ENCODE data around the gene LRMDA. TPM values are rescaled to one million over a fixed set of nuclear protein-coding genes. Genes with fewer than 3 reads are reported as not detected.

Gene LRMDA
- total RNA-seq, 2 experiments from 2014 or later: not detected

DNA sequence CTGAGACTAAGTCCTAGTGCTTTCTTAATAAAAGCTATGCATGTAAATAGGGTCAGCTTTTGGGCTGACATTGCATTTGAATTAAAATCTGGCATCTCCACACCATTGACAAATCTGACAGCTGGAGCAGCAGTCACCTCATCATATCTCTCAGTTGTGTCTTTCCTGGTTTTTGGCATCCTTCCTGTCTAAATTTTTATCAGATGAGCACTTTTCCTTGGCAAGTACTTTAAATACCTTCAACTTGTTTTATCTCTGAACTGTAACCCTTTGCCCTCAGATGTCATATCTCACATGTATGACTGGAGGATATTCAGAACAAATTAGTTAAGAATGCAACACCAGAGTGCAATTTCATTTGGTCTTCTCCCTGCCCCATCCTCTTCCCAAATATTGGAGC is 1066.2 kb downstream of the LRMDA start:
- no peak for DNase-seq (ENCODE audit: low spot score)
- Histone ChIP-seq H3K4me1 (ENCODE audit: insufficient read depth, low read length, poor library complexity, severe bottlenecking) (no peaks in the 10 kb centered on the region), H2AFZ (ENCODE audit: low read length) (no peak overlapping the region), H3K9me2 (ENCODE audit: insufficient read depth, low read length) (no peaks in the 10 kb centered on the region), H3K36me3 (ENCODE audit: insufficient read depth, low read length) (no peaks in the 10 kb centered on the region), H3K79me2 (ENCODE audit: insufficient read depth, low read depth, low read length) (no peaks in the 10 kb centered on the region), H3K4me3 (ENCODE audit: low read depth, low read length, poor library complexity, severe bottlenecking) (no peak overlapping the region), H4K20me1 (ENCODE audit: insufficient read depth, low read length) (no peaks in the 10 kb centered on the region), H3K27ac (ENCODE audit: low read depth, low read length, poor library complexity, severe bottlenecking) (no peak overlapping the region), H3K9me3 (ENCODE audit: low read length) (no peaks in the 10 kb centered on the region), H3K4me2 (ENCODE audit: low read length) (no peak overlapping the region)
- no TSS peak for BruUV-seq (replicated peaks)
- CTCF ChIA-PET (ENCODE audit: unreplicated experiment): no interaction called here
- TF ChIP-seq, protein P1, sequence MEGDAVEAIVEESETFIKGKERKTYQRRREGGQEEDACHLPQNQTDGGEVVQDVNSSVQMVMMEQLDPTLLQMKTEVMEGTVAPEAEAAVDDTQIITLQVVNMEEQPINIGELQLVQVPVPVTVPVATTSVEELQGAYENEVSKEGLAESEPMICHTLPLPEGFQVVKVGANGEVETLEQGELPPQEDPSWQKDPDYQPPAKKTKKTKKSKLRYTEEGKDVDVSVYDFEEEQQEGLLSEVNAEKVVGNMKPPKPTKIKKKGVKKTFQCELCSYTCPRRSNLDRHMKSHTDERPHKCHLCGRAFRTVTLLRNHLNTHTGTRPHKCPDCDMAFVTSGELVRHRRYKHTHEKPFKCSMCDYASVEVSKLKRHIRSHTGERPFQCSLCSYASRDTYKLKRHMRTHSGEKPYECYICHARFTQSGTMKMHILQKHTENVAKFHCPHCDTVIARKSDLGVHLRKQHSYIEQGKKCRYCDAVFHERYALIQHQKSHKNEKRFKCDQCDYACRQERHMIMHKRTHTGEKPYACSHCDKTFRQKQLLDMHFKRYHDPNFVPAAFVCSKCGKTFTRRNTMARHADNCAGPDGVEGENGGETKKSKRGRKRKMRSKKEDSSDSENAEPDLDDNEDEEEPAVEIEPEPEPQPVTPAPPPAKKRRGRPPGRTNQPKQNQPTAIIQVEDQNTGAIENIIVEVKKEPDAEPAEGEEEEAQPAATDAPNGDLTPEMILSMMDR (conservative IDR thresholded peaks at IDR 0.05; ENCODE audit: low read length): no peak
- TF ChIP-seq EZH2phosphoT487 (IDR thresholded peaks at IDR 0.05; ENCODE audit: borderline replicate concordance, low read depth, low read length): no peak
- POLR2A ChIA-PET: no interaction called here
- intact Hi-C loops (cut with micrococcal nuclease; ENCODE audit: unreplicated experiment): no loop called here

- H3K4me1 ChIP-seq (ENCODE audit: insufficient read depth, low read length, poor library complexity, severe bottlenecking): no peaks in the 10 kb centered on the region
- H3K9me2 ChIP-seq (ENCODE audit: insufficient read depth, low read length): no peaks in the 10 kb centered on the region
- no peaks in the 10 kb centered on the region for H3K79me2 ChIP-seq (ENCODE audit: insufficient read depth, low read depth, low read length)
- no peak for DNase-seq (ENCODE audit: low spot score)
- no peak overlapping the region for H3K4me2 ChIP-seq (ENCODE audit: low read length)
- no peak for TF ChIP-seq EZH2phosphoT487 (IDR thresholded peaks at IDR 0.05; ENCODE audit: borderline replicate concordance, low read depth, low read length)
- TF ChIP-seq, protein P1 (conservative IDR thresholded peaks at IDR 0.05; ENCODE audit: low read length): no peak
- no peaks in the 10 kb centered on the region for H4K20me1 ChIP-seq (ENCODE audit: insufficient read depth, low read length)
- CTCF ChIA-PET (ENCODE audit: unreplicated experiment): no interaction called here
- H3K36me3 ChIP-seq (ENCODE audit: insufficient read depth, low read length): no peaks in the 10 kb centered on the region
- no peak overlapping the region for H3K4me3 ChIP-seq (ENCODE audit: low read depth, low read length, poor library complexity, severe bottlenecking)
- no peaks in the 10 kb centered on the region for H3K9me3 ChIP-seq (ENCODE audit: low read length)
- no peak overlapping the region for H3K27ac ChIP-seq (ENCODE audit: low read depth, low read length, poor library complexity, severe bottlenecking)
- H2AFZ ChIP-seq (ENCODE audit: low read length): no peak overlapping the region
- POLR2A ChIA-PET: no interaction called here
- intact Hi-C loops (cut with micrococcal nuclease; ENCODE audit: unreplicated experiment): no loop called here
- no TSS peak for BruUV-seq (replicated peaks)
These were observed 1073.4 kb downstream of the LRMDA start for GRCh38 chr10:76504823-76505222.

DNA sequence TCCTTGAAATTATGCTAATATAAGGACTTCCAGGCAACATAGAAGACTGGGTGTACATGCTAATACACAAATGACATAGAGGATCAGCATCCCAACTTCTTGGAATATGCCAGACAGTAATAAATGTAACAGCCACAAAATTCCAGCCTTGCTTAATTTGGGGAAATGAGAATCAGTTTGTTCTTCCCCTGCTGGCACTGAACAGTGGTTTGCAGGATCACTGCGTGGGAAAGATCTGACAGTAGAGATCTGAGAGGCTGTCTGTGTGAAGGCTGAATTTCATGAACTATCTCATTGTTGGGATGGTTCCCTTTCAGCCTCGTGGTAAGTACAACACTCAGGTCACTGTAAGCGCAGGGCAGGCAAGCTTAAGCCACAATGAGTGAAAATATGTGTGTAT is 1078.0 kb downstream of the LRMDA start:
- Histone ChIP-seq H3K4me2 (ENCODE audit: low read length) (no peak overlapping the region), H4K20me1 (ENCODE audit: insufficient read depth, low read length) (no peaks in the 10 kb centered on the region), H3K9me2 (ENCODE audit: insufficient read depth, low read length) (no peaks in the 10 kb centered on the region), H3K4me3 (ENCODE audit: low read depth, low read length, poor library complexity, severe bottlenecking) (no peak overlapping the region), H3K79me2 (ENCODE audit: insufficient read depth, low read depth, low read length) (no peaks in the 10 kb centered on the region), H3K4me1 (ENCODE audit: insufficient read depth, low read length, poor library complexity, severe bottlenecking) (no peaks in the 10 kb centered on the region), H3K27ac (ENCODE audit: low read depth, low read length, poor library complexity, severe bottlenecking) (no peak overlapping the region), H3K36me3 (ENCODE audit: insufficient read depth, low read length) (no peaks in the 10 kb centered on the region), H2AFZ (ENCODE audit: low read length) (no peak overlapping the region), H3K9me3 (ENCODE audit: low read length) (no peaks in the 10 kb centered on the region)
- POLR2A ChIA-PET: interaction anchor here (0.7 kb wide), 1 partner anchor 465 kb away, joined by 3 read pairs; no protein-coding TSS in a partner anchor
- BruUV-seq (replicated peaks): no TSS peak
- CTCF ChIA-PET (ENCODE audit: unreplicated experiment): no interaction called here
- TF ChIP-seq, protein P1 (conservative IDR thresholded peaks at IDR 0.05; ENCODE audit: low read length): no peak
- no peak for TF ChIP-seq EZH2phosphoT487 (IDR thresholded peaks at IDR 0.05; ENCODE audit: borderline replicate concordance, low read depth, low read length)
- no peak for DNase-seq (ENCODE audit: low spot score)
- intact Hi-C loops (cut with micrococcal nuclease; ENCODE audit: unreplicated experiment): no loop called here

All from OCI-LY7 (cell line).